Dendritic cell treated with granulocyte-macrophage colony-stimulating factor and Interleukin-4, amounts not matched to agents 40 ng/mL and 50 ng/mL, for 4 days (primary cell): ENCODE results near the gene DUSP22.
"Not testable (repeated sequence)": the region's sequence is repeated elsewhere in the genome, so short reads cannot be mapped to it uniquely, and the experiment has no call there.

Experiments used
- H3K27ac Mint-ChIP-seq: one replicate; pipeline ENCODE4 v1.8.0; 2022; ENCODE audit warnings: mild to moderate bottlenecking, mixed read lengths
- H3K27me3 Mint-ChIP-seq: one replicate; pipeline ENCODE4 v1.8.0; 2022; ENCODE audit warnings: mild to moderate bottlenecking, mixed read lengths
- H3K36me3 Mint-ChIP-seq: one replicate; pipeline ENCODE4 v1.8.0; 2022; ENCODE audit warnings: low read depth, mixed read lengths
- H3K4me1 Mint-ChIP-seq: one replicate; pipeline ENCODE4 v1.8.0; 2022; ENCODE audit warnings: low read depth, mixed read lengths
- H3K4me3 Mint-ChIP-seq: one replicate; pipeline ENCODE4 v1.8.0; 2022; ENCODE audit warnings: mild to moderate bottlenecking, moderate library complexity, mixed read lengths
- H3K9me3 Mint-ChIP-seq: one replicate; pipeline ENCODE4 v1.8.0; 2022; ENCODE audit warnings: mixed read lengths
- intact Hi-C: fragments of 100-400 bp; cut with micrococcal nuclease; formaldehyde crosslinking; loops from one replicate; pipeline ENCODE4 v1.15.0; 2022

Gene DUSP22

GRCh38 chr6:285030-285771 lies 7.1 kb upstream of the DUSP22 start:
- Mint-ChIP-seq H3K4me1 (peaks cover 39% of the 10 kb centered on the region), H3K27me3 (peaks cover 7% of the 10 kb centered on the region), H3K36me3 (no peaks in the 10 kb centered on the region), H3K4me3 (no peak overlapping the region), H3K27ac (no peak overlapping the region), H3K9me3 (no peaks in the 10 kb centered on the region)
- intact Hi-C loops = no loop called here

DNA sequence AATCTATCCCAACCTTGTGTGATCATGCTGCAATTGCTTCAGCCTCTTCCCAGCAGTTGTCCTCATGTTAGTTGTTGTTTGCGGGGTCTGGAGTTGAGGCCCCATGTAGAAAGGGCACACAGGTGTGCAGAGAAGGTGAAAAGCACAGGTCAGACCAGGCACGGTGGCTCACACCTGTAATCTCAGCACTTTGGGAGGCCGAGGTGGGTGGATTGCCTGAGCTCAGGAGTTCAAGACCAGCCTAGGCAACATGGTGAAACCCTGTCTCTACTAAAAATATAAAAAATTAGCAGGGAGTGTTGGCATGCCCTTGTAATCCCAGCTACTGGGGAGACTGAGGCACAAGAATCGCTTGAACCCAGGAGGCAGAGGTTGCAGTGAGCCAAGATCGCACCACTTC lies 6.4 kb upstream of the DUSP22 start:
- H3K27ac Mint-ChIP-seq, H3K4me3 Mint-ChIP-seq, H3K27me3 Mint-ChIP-seq, H3K36me3 Mint-ChIP-seq, H3K9me3 Mint-ChIP-seq, intact Hi-C loops: not testable (repeated sequence)
- peaks cover 42% of the 10 kb centered on the region for H3K4me1 Mint-ChIP-seq

- Mint-ChIP-seq H3K9me3 (no peaks in the 10 kb centered on the region), H3K36me3 (no peaks in the 10 kb centered on the region), H3K27me3 (peaks cover 7% of the 10 kb centered on the region), H3K27ac (no peak overlapping the region), H3K4me1 (peaks cover 46% of the 10 kb centered on the region), H3K4me3 (no peak overlapping the region)
- intact Hi-C loops = no loop called here
Measured at GRCh38 chr6:286681-287488, 5.4 kb upstream of the DUSP22 start.

DNA sequence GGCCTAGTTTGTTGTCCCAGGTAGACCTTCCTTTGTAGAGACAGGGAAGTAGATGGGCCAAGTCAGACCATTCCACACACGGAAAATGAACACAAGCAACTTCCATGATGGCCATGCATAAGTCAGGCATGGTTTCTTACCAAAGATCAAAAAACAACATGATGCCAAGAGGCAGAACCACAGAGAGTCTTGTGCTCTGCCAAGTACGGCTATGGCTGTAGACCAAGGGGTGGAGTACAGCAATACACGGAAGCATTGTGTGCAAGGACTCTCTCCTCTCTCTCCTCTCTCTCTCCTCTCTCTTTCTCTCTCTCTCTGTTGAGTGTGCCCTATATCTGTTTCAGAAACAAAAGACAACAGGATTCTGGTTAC lies 4.8 kb upstream of the DUSP22 start:
- peaks cover 46% of the 10 kb centered on the region for H3K4me1 Mint-ChIP-seq
- intact Hi-C loops = no loop called here

DNA sequence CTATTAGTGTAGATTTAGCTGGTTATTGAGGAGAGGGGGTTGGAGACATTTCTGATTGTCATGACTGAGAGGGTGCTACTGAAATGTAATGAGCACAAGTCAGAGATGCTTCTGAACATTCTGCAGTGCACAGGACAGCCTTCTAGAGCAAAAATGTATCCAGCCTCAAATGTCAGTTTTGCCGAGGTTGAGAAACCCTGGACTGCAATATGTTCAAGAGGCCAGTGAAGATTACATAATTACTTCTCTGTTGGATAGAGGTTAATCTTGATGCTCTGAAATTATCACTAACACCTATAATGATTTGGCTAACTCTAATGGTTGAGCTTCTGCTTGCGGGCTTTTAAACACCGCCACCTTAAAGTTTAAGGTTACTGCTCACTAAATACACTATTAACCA lies 3.4 kb upstream of the DUSP22 start:
- Mint-ChIP-seq H3K9me3 (no peaks in the 10 kb centered on the region), H3K4me3 (no peak overlapping the region), H3K27me3 (no peaks in the 10 kb centered on the region), H3K4me1 (peaks cover 55% of the 10 kb centered on the region), H3K27ac (no peak overlapping the region), H3K36me3 (peaks cover 16% of the 10 kb centered on the region)
- intact Hi-C loops = no loop called here

More for the DNA sequence above, 4.8 kb upstream of the DUSP22 start:
- Mint-ChIP-seq H3K4me3 (no peak overlapping the region), H3K9me3 (no peaks in the 10 kb centered on the region), H3K27ac (no peak overlapping the region), H3K36me3 (peaks cover 4% of the 10 kb centered on the region), H3K27me3 (peaks cover 5% of the 10 kb centered on the region)

- Mint-ChIP-seq H3K27me3 (no peaks in the 10 kb centered on the region), H3K4me1 (peaks cover 66% of the 10 kb centered on the region), H3K27ac (peak overlapping the region; percentile 95), H3K36me3 (peaks cover 16% of the 10 kb centered on the region), H3K4me3 (peak overlapping the region; percentile 27), H3K9me3 (no peaks in the 10 kb centered on the region)
- intact Hi-C loops = loop anchor here (5.0 kb wide), 1 partner anchor 102 kb away; the partner anchor contains the start of gene IRF4
Measured at GRCh38 chr6:290111-290922, 2.0 kb upstream of the DUSP22 start.

- Mint-ChIP-seq H3K36me3 (peaks cover 16% of the 10 kb centered on the region), H3K9me3 (no peaks in the 10 kb centered on the region), H3K4me3 (peak overlapping the region; percentile 75), H3K4me1 (peaks cover 70% of the 10 kb centered on the region), H3K27me3 (no peaks in the 10 kb centered on the region), H3K27ac (peak overlapping the region; percentile 95)
- intact Hi-C loops = loop anchor here (5.0 kb wide), 1 partner anchor 101 kb away; the partner anchor contains the start of gene IRF4
Measured at GRCh38 chr6:291204-291696, 1.0 kb upstream of the DUSP22 start.

DNA sequence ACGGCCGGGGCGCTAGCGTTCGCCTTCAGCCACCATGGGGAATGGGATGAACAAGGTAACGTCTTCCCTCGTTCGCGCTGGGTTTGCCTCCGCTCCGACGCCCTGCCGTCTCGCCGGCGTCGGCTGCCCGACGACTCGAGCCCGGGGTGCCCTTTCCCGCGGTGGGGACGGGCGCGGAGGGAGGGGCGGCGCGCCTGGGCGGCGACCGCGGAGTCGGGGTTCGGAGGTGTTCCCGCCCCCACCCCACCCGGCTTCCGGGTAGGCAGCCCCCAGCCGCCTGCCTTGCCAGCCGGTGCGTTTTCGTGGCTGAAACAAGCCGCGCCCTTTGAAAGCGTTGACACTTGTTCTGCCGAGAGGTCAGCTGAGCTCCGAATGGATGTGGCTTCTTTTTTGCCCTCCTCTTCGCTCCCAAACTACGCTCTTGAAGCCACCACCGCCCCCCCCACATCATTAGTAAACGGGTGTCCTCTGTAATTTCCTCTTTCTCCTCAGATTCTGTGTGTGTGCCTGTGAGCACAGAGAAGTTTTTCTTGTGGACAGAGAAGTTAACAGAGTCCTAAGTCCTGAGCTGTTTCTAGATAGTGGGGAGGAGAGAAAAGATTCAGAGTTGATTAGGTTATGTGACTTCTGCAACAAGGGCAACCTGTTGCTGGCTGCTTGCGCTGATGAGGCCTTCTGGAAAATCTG lies 362 bp downstream of the DUSP22 start:
- intact Hi-C loops = loop anchor here (1.0 to 5.0 kb wide), 4 partner anchors 21 to 100 kb away; partner anchors contain the start of gene IRF4
- Mint-ChIP-seq H3K27me3 (no peaks in the 10 kb centered on the region), H3K4me1 (peaks cover 61% of the 10 kb centered on the region)

DNA sequence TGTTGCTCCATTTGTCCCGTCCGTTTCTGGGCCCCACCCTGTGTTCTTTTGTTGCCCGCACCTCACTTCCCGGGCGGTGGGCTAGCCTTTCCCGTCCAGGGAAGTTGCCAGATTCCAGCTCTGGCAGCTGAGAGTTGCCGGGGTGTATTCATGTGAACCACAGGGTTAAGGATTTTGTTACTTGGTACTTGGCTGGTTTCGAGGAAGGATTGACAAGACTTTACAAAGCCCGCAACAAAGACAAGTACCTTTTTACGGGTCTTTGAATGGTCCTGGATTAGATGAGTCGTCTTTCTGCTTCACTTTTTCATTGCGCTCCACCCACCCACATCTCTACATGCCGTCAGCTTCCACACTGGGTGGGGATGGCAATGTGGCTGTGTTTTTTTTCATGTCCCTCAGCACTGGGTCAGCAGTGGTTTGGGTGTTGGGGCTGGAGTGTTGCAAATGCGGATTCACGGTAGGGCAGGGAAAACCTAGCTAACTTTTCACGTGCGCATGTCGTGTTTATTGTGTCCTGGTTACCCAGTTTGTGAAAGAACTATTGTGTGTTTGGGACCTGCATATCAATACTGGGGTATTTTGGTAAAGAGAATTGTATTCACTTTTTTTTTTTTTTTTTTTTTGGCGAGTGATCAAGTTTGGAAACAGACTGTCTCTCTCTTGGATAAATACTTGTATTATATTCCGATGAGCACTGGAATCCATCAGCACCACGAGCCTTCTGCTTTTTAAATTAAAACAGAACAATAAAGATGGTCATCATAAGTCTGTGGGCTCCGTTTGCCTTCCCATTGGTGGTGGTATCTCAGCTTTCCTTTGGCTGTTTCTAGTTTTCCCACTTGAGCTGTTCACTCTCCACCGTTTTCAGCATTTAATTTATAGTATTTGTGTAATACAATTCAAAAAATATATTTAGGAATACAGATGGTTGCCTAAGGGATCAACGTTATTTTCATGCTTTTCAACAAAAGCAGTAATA lies 1.2 kb downstream of the DUSP22 start:
- H3K9me3 Mint-ChIP-seq = no peaks in the 10 kb centered on the region
- no peaks in the 10 kb centered on the region for H3K27me3 Mint-ChIP-seq
- peak overlapping the region; percentile 89 for H3K4me3 Mint-ChIP-seq
- peaks cover 52% of the 10 kb centered on the region for H3K4me1 Mint-ChIP-seq
- intact Hi-C loops = loop anchor here (1.0 to 5.0 kb wide), 3 partner anchors 20 to 99 kb away; partner anchors contain the start of gene IRF4
- peak overlapping the region; percentile 95 for H3K27ac Mint-ChIP-seq
- peaks cover 16% of the 10 kb centered on the region for H3K36me3 Mint-ChIP-seq

More for the DNA sequence above, 362 bp downstream of the DUSP22 start:
- Mint-ChIP-seq H3K27ac (peak overlapping the region; percentile 95), H3K36me3 (peaks cover 16% of the 10 kb centered on the region), H3K9me3 (no peaks in the 10 kb centered on the region), H3K4me3 (peak overlapping the region; percentile 89)

GRCh38 chr6:294656-295565 lies 2.6 kb downstream of the DUSP22 start:
- Mint-ChIP-seq H3K27me3 (no peaks in the 10 kb centered on the region), H3K36me3 (peaks cover 16% of the 10 kb centered on the region), H3K27ac (peak overlapping the region; percentile 66), H3K9me3 (no peaks in the 10 kb centered on the region), H3K4me1 (peaks cover 39% of the 10 kb centered on the region), H3K4me3 (peak overlapping the region; percentile 45)
- intact Hi-C loops = loop anchor here (5.0 kb wide), 1 partner anchor 97 kb away; the partner anchor contains the start of gene IRF4
